LNCAP (cell line): Measurements from ENCODE around the gene MKLN1.

Experiments used
- CTCF ChIP-seq: fragments of 450-650 bp; IDR thresholded peaks from 2 replicates; pipeline ENCODE4 v1.5.1; 2017; ENCODE audit warnings: mild to moderate bottlenecking

The MKLN1 gene

GRCh38 chr7:131482800-131483199 lies 155.1 kb downstream of the MKLN1 start:
- TF ChIP-seq CTCF, result no peak

DNA sequence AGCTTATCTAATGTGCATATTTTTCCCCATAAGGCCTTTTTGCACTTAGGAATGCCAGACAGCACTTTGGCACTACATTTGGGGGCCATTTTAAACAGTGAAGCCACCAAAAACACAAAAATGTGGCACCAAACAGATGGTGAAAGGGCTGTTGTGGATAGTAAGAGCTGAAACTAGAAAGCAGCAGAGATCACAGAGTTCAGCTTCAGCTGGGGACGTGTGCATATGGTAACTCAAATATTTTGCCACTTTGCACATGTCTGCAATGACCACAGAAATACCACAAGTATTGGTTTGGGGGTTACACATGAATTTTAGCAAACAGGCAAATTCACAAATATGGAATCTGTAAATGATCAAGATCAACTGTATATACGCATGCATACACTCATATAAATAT lies 155.9 kb downstream of the MKLN1 start:
- TF ChIP-seq CTCF, result no peak

- TF ChIP-seq CTCF, result no peak
Observed at GRCh38 chr7:131486346-131486745, 158.7 kb downstream of the MKLN1 start.

GRCh38 chr7:131487217-131487616 lies 159.5 kb downstream of the MKLN1 start:
- TF ChIP-seq CTCF, result no peak

GRCh38 chr7:131488361-131488760 lies 160.7 kb downstream of the MKLN1 start:
- no peak for TF ChIP-seq CTCF

GRCh38 chr7:131489196-131489595 lies 161.5 kb downstream of the MKLN1 start:
- no peak for TF ChIP-seq CTCF

DNA sequence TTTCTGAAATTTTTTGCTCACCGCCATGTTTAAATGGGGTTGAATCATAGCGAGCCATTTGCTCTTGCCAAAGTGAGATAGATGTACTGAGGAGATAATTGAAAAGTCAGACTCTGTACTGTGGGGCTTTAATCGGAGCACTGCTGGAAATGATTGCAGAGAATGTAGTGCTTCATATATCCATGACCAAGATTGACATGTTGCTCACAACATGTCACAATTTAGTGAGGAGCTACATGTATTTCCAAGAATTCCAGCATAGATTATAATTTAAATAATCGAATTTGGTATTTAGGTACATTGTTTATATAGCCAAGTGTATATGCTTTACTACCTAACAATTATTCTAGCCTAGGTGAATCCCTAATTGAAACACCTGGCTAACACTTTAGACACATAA lies 162.2 kb downstream of the MKLN1 start:
- no peak for TF ChIP-seq CTCF

GRCh38 chr7:131493081-131493480 lies 165.4 kb downstream of the MKLN1 start:
- no peak for TF ChIP-seq CTCF
